GM12874 (cell line): Measurements from ENCODE around the gene SSTR3.

Source experiments
- CTCF ChIP-seq: IDR thresholded peaks from 2 replicates; pipeline ENCODE4 v1.5.1; 2011; ENCODE audit warnings: low read depth, mild to moderate bottlenecking, control low read depth, low read length, moderate library complexity; ENCODE audit not compliant: insufficient read depth

SSTR3 gene

GRCh38 chr22:37233751-37234631 lies 21.7 kb upstream of the SSTR3 start:
- TF ChIP-seq CTCF = no peak

GRCh38 chr22:37232140-37232998 lies 20.1 kb upstream of the SSTR3 start:
- TF ChIP-seq CTCF = no peak

GRCh38 chr22:37231406-37232139 lies 19.3 kb upstream of the SSTR3 start:
- no peak for TF ChIP-seq CTCF

DNA sequence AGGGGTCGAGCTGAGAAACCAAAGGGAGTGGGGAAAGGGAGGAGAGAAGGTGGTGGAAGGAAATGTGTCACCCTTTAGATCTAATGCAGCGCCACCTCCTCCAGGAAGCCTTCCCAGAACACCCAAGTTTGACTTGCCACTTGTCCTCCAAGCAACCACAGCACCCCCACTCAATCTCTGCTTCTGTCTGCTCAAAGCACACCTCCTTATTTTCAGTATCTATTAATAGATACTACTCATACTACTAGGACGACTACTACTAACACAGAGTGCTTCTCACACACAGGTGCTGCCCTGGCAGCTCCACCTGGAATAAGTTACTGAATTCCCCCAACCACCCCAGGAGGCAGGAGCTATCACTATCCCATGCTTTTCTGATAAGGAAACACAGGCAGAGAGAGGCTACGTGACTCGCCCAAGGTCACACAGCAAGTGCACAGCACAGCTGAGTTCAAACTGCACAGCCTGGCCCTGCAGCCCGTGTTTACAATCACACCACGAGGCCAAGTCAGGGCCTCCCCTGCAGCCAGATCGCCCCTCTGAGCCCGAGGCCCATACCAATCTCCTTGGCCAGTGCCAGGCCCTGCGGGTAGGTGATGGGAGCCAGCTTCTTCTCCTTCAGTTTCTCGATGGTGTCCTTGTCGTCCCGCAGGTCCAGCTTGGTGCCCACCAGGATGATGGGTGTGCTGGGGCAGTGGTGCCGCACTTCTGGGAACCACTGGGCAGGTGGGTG lies 18.6 kb upstream of the SSTR3 start:
- no peak for TF ChIP-seq CTCF

- TF ChIP-seq CTCF = no peak
These were observed 17.8 kb upstream of the SSTR3 start for GRCh38 chr22:37229805-37230672.

DNA sequence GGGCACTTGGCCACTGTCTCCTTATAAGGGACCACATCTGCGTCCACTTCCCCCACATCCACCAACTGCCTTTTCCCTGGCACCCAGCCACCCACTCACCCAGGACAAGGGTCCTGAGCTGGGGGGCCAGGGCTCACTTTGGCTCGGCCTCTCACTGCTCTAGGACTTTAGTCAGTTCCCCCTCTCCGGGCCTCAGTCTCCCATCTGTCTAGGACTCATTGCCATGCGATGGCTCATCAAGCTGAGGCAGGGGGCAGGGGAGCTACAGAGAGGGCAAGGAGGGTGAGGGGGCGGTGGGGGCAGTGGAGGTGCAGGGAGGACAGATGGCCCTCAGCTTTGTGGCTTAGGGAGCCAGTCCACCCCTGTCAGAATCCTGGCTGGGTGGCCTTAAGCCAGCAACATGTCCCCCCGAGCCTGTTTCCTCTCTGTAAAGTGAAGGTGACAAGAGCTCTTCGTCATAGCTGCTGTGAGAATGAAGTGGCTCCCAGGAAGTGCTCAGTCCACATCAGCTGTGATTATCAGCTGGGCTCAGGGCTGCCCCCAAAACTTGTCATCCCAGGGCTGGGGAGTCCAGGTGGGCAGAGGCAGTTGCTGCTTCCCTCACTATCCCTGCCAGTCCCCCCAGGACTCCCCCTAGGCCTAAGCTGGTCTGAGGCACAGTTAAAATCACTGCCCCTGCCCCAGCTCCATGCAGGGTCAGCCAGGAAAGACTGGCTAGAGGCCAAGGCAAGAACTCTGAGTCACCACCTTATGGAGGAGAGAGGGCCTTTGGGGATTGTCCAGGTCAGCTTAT lies 16.9 kb upstream of the SSTR3 start:
- TF ChIP-seq CTCF = no peak
